Measurements from ENCODE around the gene KRTAP10-11. TPM values are rescaled to one million over a fixed set of nuclear protein-coding genes. Genes with fewer than 3 reads are reported as not detected.

Gene KRTAP10-11
- total and polyA plus RNA-seq, 2 donors (not counting 1 experiment from before 2014, with no cell fraction given), result not detected

GRCh38 chr21:44666401-44667320 is 20.4 kb downstream of the KRTAP10-11 start, which contains the start of gene KRTAP12-2:
KRTAP12-2 (minus strand) TSS chr21:44666927; CDS start chr21:44666886, 41 bp downstream.
- H3K4me1 ChIP-seq (ENCODE audit: control insufficient read depth, extremely low read depth, insufficient read depth, low read length), result no peaks in the 10 kb centered on the region
- no peaks in the 10 kb centered on the region for H3K27me3 ChIP-seq (ENCODE audit: control insufficient read depth, insufficient read depth, low read length)
- H4K20me1 ChIP-seq (ENCODE audit: control insufficient read depth, extremely low read depth, insufficient read depth, low read length), result no peaks in the 10 kb centered on the region
- H3K4me3 ChIP-seq (replicated peaks in 1 of 4; ENCODE audit: control extremely low read depth in 1 of 4, insufficient read depth in 1 of 4, low read depth in 3 of 4, low read length in 4 of 4), result no peak within 1 kb of the TSS
- no peaks in the 10 kb centered on the region for H3K9me3 ChIP-seq (ENCODE audit: control insufficient read depth, insufficient read depth, low read depth, low read length)
- H3K9ac ChIP-seq (ENCODE audit: insufficient read depth, low read length), result no peak within 1 kb of the TSS
- no peak for TF ChIP-seq CTCF (conservative IDR thresholded peaks at IDR 0.05 in 1 of 2, IDR thresholded peaks at IDR 0.05 in 1 of 2; ENCODE audit: low read depth in 1 of 2, low read length in 2 of 2)
- no peak for TF ChIP-seq EZH2 (IDR thresholded peaks at IDR 0.05; ENCODE audit: low read length, missing control alignments)
- H3K4me2 ChIP-seq (ENCODE audit: extremely low read depth, insufficient read depth, low read length), result no peak within 1 kb of the TSS
- H3K79me2 ChIP-seq (ENCODE audit: control insufficient read depth, insufficient read depth, low read length), result no peaks in the 10 kb centered on the region
- H3K27ac ChIP-seq (ENCODE audit: insufficient read depth, low read length), result no peak within 1 kb of the TSS
- DNase-seq (ENCODE audit: low read depth in 2 of 2), result no peak
- H2AFZ ChIP-seq (ENCODE audit: low read length), result no peak within 1 kb of the TSS
- no peaks in the 10 kb centered on the region for H3K36me3 ChIP-seq (ENCODE audit: control insufficient read depth, insufficient read depth, low read length)

GRCh38 chr21:44667612-44668011 is 21.4 kb downstream of the KRTAP10-11 start:
- TF ChIP-seq EZH2 (IDR thresholded peaks at IDR 0.05; ENCODE audit: low read length, missing control alignments) (no peak), CTCF (conservative IDR thresholded peaks at IDR 0.05 in 1 of 2, IDR thresholded peaks at IDR 0.05 in 1 of 2; ENCODE audit: low read depth in 1 of 2, low read length in 2 of 2) (no peak)

GRCh38 chr21:44670642-44671432 is 24.6 kb downstream of the KRTAP10-11 start:
- H3K4me2 ChIP-seq (ENCODE audit: extremely low read depth, insufficient read depth, low read length), result no peak overlapping the region
- no peak overlapping the region for H2AFZ ChIP-seq (ENCODE audit: low read length)
- no peaks in the 10 kb centered on the region for H3K36me3 ChIP-seq (ENCODE audit: control insufficient read depth, insufficient read depth, low read length)
- no peaks in the 10 kb centered on the region for H3K27me3 ChIP-seq (ENCODE audit: control insufficient read depth, insufficient read depth, low read length)
- H3K4me1 ChIP-seq (ENCODE audit: control insufficient read depth, extremely low read depth, insufficient read depth, low read length), result no peaks in the 10 kb centered on the region
- H3K27ac ChIP-seq (ENCODE audit: insufficient read depth, low read length), result no peak overlapping the region
- TF ChIP-seq EZH2 (IDR thresholded peaks at IDR 0.05; ENCODE audit: low read length, missing control alignments) (no peak), CTCF (conservative IDR thresholded peaks at IDR 0.05 in 1 of 2, IDR thresholded peaks at IDR 0.05 in 1 of 2; ENCODE audit: low read depth in 1 of 2, low read length in 2 of 2) (no peak)
- H3K9ac ChIP-seq (ENCODE audit: insufficient read depth, low read length), result no peak overlapping the region
- no peaks in the 10 kb centered on the region for H3K79me2 ChIP-seq (ENCODE audit: control insufficient read depth, insufficient read depth, low read length)
- H3K9me3 ChIP-seq (ENCODE audit: control insufficient read depth, insufficient read depth, low read depth, low read length), result no peaks in the 10 kb centered on the region
- no peak for DNase-seq (ENCODE audit: low read depth in 2 of 2)
- H3K4me3 ChIP-seq (replicated peaks in 1 of 4; ENCODE audit: control extremely low read depth in 1 of 4, insufficient read depth in 1 of 4, low read depth in 3 of 4, low read length in 4 of 4), result no peak overlapping the region
- no peaks in the 10 kb centered on the region for H4K20me1 ChIP-seq (ENCODE audit: control insufficient read depth, extremely low read depth, insufficient read depth, low read length)

More at GRCh38 chr21:44667612-44668011, 21.4 kb downstream of the KRTAP10-11 start:
- no peaks in the 10 kb centered on the region for H3K9me3 ChIP-seq (ENCODE audit: control insufficient read depth, insufficient read depth, low read depth, low read length)
- no peak overlapping the region for H3K9ac ChIP-seq (ENCODE audit: insufficient read depth, low read length)
- no peaks in the 10 kb centered on the region for H4K20me1 ChIP-seq (ENCODE audit: control insufficient read depth, extremely low read depth, insufficient read depth, low read length)
- H3K4me2 ChIP-seq (ENCODE audit: extremely low read depth, insufficient read depth, low read length), result no peak overlapping the region
- H3K27me3 ChIP-seq (ENCODE audit: control insufficient read depth, insufficient read depth, low read length), result no peaks in the 10 kb centered on the region
- no peak overlapping the region for H3K27ac ChIP-seq (ENCODE audit: insufficient read depth, low read length)
- no peak overlapping the region for H3K4me3 ChIP-seq (replicated peaks in 1 of 4; ENCODE audit: control extremely low read depth in 1 of 4, insufficient read depth in 1 of 4, low read depth in 3 of 4, low read length in 4 of 4)
- no peaks in the 10 kb centered on the region for H3K36me3 ChIP-seq (ENCODE audit: control insufficient read depth, insufficient read depth, low read length)
- no peaks in the 10 kb centered on the region for H3K4me1 ChIP-seq (ENCODE audit: control insufficient read depth, extremely low read depth, insufficient read depth, low read length)
- no peak for DNase-seq (ENCODE audit: low read depth in 2 of 2)
- no peak overlapping the region for H2AFZ ChIP-seq (ENCODE audit: low read length)
- H3K79me2 ChIP-seq (ENCODE audit: control insufficient read depth, insufficient read depth, low read length), result no peaks in the 10 kb centered on the region

Measured in fibroblast of lung (primary cell).